Measurements from ENCODE around the gene P3H2. TPM values are rescaled to one million over a fixed set of nuclear protein-coding genes. Genes with fewer than 3 reads are reported as not detected.

P3H2 gene
- total RNA-seq, 1 experiment from 2014 or later, result 0.76 TPM

- H3K27ac ChIP-seq (ENCODE audit: low read depth, low read length), result no peak overlapping the region
- ChIA-PET RAD21 (ENCODE audit: low non-redundant PET in 1 of 2, low total read pairs in 2 of 2, uncharacterized antibody in 2 of 2, unreplicated experiment in 2 of 2) (interaction anchor here in 1 of 2 experiments (0.7 kb wide), 1 partner anchor 59 kb away, joined by 3 read pairs; no protein-coding TSS in a partner anchor), POLR2A (no interaction called here)
Measured at GRCh38 chr3:190016966-190017365, 103.7 kb downstream of the P3H2 start.

More at GRCh38 chr3:190016966-190017365, 103.7 kb downstream of the P3H2 start:
- intact Hi-C loops (cut with micrococcal nuclease), result loop anchor here (1.0 to 2.0 kb wide), 2 partner anchors 56 to 184 kb away; no protein-coding TSS in a partner anchor
- H3K36me3 ChIP-seq (ENCODE audit: control insufficient read depth in 1 of 2, insufficient read depth in 2 of 2, low read length in 2 of 2), result no peaks in the 10 kb centered on the region
- TF ChIP-seq SRF (IDR thresholded peaks at IDR 0.05; ENCODE audit: low read depth) (no peak), EGR1 (IDR thresholded peaks at IDR 0.05; ENCODE audit: low read depth) (no peak), ZFX (IDR thresholded peaks at IDR 0.05) (no peak), EZH2phosphoT487 (IDR thresholded peaks at IDR 0.05; ENCODE audit: borderline replicate concordance) (no peak), ZBTB33 (IDR thresholded peaks at IDR 0.05; ENCODE audit: extremely low read depth, insufficient replicate concordance, low read length) (no peak), POLR2AphosphoS5 (IDR thresholded peaks at IDR 0.05; ENCODE audit: low read depth, low read length) (no peak), FOSL1 (IDR thresholded peaks at IDR 0.05; ENCODE audit: low read depth) (no peak), CTCF (IDR thresholded peaks at IDR 0.05 in 2 of 3, conservative IDR thresholded peaks at IDR 0.05 in 1 of 3; ENCODE audit: borderline replicate concordance in 1 of 3, insufficient read depth in 1 of 3, low read depth in 2 of 3, low read length in 2 of 3) (no peak)
- no peaks in the 10 kb centered on the region for H4K20me1 ChIP-seq (ENCODE audit: insufficient read depth)
- no peaks in the 10 kb centered on the region for H3K79me2 ChIP-seq (ENCODE audit: insufficient read depth, low read length)
- H2AFZ ChIP-seq (ENCODE audit: low read depth, low read length, poor library complexity, severe bottlenecking), result no peak overlapping the region
- CTCF ChIA-PET, result interaction anchor here (1.2 to 1.3 kb wide), 2 partner anchors 50 to 367 kb away, joined by 4 read pairs; no protein-coding TSS in a partner anchor
- H3K9me3 ChIP-seq (ENCODE audit: control insufficient read depth in 1 of 2, insufficient read depth in 1 of 2, low read depth in 1 of 2, low read length in 2 of 2), result no peaks in the 10 kb centered on the region
- DNase-seq (ENCODE audit: low read depth, low spot score), result no peak
- H3K4me1 ChIP-seq (ENCODE audit: control insufficient read depth in 1 of 2, insufficient read depth in 2 of 2, low read length in 2 of 2), result peaks cover 6 to 28% of the 10 kb centered on the region in 2 experiments
- BruUV-seq (replicated peaks), result no TSS peak
- H3K27me3 ChIP-seq (ENCODE audit: insufficient read depth, low read length), result no peaks in the 10 kb centered on the region; the same call in 1 of the 2 replicates
- H3K4me3 ChIP-seq (replicated peaks in 1 of 2; ENCODE audit: low read depth in 1 of 2, low read length in 2 of 2), result no peak overlapping the region
- no peak for ATAC-seq
- H3K4me2 ChIP-seq (ENCODE audit: low read length), result no peak overlapping the region
- no peaks in the 10 kb centered on the region for H3K9me2 ChIP-seq (ENCODE audit: insufficient read depth)
- H3K9ac ChIP-seq (ENCODE audit: low read length), result no peak overlapping the region

All from HCT116 (cell line).